GM13976 (cell line): ENCODE results near the gene UTP18.
"Not testable (repeated sequence)": the region's sequence is repeated elsewhere in the genome, so short reads cannot be mapped to it uniquely, and the experiment has no call there.

Source experiments
- DNase-seq: peaks from one replicate; pipeline ENCODE4 v3.0.0; 2012; ENCODE audit warnings: low spot score
- in situ Hi-C: fragments of 300-500 bp; cut with MboI; formaldehyde crosslinking; loops from one replicate; pipeline ENCODE4 v1.12.0; 2022; ENCODE audit warnings: low sequenced_read_pairs, mixed read lengths, inconsistent platforms; ENCODE audit not compliant: unreplicated experiment
- TF ChIP-seq, protein P1 (sequence below): IDR thresholded peaks from 2 replicates; pipeline ENCODE4 v1.5.1; 2012; ENCODE audit warnings: borderline replicate concordance, mild to moderate bottlenecking; ENCODE audit not compliant: insufficient read depth; ENCODE audit errors: extremely low read depth, missing control alignments, control extremely low read depth

UTP18 gene

DNA sequence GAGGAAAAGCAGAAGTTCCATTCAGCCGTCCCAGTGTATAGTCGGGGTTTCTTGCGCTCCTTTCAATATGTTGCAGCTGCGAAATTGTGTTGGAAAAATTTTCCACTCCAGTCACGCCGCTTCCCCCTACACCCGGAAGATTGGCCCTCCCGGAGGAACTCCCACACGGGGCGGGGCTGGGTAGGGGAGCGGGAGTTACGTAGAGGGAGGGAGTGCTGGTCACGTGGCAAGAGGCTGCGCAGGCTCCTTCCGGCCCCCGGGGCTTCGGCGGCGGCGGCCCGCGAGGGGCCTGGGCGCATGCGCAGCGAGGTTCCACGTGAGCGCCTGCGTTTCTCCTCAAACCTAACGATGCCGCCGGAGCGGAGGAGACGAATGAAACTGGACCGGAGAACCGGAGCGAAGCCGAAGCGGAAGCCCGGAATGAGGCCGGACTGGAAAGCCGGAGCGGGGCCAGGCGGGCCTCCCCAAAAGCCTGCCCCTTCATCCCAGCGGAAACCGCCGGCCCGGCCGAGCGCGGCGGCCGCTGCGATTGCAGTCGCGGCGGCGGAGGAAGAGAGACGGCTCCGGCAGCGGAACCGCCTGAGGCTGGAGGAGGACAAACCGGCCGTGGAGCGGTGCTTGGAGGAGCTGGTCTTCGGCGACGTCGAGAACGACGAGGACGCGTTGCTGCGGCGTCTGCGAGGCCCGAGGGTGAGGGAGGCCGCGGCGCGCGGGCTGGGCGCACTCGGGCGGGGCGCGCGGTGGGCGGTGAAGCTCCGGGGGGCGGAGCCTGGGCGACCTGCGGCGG is at the start of gene UTP18:
Gene UTP18 (plus strand): TSS at position 310 of the 787 bp plus-strand sequence. CDS start 39 bp downstream, at position 349.
- in situ Hi-C loops, result no loop called here
- DNase-seq, result peak; percentile 97
- TF ChIP-seq, protein P1, sequence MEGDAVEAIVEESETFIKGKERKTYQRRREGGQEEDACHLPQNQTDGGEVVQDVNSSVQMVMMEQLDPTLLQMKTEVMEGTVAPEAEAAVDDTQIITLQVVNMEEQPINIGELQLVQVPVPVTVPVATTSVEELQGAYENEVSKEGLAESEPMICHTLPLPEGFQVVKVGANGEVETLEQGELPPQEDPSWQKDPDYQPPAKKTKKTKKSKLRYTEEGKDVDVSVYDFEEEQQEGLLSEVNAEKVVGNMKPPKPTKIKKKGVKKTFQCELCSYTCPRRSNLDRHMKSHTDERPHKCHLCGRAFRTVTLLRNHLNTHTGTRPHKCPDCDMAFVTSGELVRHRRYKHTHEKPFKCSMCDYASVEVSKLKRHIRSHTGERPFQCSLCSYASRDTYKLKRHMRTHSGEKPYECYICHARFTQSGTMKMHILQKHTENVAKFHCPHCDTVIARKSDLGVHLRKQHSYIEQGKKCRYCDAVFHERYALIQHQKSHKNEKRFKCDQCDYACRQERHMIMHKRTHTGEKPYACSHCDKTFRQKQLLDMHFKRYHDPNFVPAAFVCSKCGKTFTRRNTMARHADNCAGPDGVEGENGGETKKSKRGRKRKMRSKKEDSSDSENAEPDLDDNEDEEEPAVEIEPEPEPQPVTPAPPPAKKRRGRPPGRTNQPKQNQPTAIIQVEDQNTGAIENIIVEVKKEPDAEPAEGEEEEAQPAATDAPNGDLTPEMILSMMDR, result no peak

DNA sequence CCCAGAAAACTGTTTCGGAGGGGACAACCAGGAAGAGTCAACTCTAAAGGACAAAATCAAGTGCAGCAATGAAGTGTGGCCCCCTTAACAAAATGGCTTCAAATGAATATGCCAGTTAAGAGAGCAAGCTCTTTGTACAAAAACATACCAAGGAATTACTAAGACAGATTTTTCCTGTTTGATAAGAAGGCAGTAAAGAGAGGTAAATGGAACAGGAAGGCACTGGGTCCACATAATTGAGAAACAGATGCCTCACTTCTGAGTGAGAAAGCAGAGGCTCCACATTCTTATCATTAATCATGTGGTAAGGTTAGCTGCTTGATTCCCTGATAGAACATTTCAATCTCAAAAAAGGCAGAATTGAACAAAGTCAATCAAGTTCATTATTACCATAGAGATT is 45.4 kb upstream of the UTP18 start:
- in situ Hi-C loops, result no loop called here
- TF ChIP-seq, protein P1, result no peak
- DNase-seq, result no peak

DNA sequence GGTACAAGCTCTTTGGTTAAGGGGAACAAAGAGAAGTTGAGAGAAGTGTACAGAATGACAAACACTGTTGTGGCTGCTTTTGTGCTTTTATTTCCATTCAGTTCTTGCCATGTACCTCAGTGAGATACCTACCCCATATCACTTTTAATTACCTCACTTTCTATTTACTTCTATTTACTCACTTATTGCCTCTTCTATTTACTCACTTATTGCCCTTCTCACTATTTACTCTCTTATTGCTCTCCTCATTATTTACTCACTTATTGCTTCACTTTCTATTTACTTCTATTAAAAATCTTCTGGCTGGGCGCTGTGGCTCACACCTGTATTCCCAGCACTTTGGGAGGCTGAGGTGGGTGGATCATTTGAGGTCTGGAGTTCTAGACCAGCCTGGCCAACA is 42.4 kb upstream of the UTP18 start:
- in situ Hi-C loops, result no loop called here
- DNase-seq, result no peak
- TF ChIP-seq, protein P1, result no peak

- no peak for DNase-seq
- TF ChIP-seq, protein P1, result no peak
- in situ Hi-C loops, result no loop called here
Observed at GRCh38 chr17:51221322-51221721, 39.0 kb upstream of the UTP18 start.

DNA sequence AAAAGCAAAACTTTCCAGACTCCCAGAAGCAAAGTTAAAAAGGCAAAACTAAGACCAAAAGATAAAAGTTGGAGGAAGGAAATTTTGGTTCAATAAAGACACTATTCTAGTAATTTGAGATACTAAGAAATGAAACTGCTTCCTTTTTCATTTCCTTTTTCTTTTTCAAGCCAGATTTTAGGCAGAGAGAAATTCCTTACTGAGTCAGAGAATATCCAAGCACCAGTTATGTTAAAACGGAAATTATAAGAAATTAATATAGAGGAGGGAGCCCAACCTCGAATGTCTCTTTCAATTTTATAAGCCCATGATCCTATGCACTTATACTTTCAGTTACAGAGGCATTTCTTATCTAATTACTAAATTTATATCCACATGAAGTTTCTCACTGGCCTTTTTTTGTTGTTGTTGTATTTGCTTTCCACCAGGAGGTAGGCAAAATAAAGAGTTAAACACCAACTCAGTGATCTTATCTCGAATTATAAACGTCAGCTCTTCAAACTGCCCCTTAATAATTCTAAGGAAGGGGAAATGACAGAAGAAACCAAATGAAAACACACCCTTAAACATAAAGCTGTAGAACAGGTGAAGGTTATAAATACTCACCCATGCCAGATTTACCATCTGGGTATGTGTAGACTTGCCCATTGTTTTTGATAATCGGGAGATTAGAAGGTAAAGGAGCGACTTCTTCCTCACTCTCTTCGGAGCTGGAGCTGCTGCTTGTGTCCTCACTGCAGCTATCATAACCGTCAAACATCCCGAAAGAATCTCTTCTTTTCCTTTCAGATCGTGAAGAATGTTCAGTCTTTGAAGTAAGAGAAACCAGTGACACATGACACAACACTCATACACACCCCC is 35.7 kb upstream of the UTP18 start:
- TF ChIP-seq, protein P1, result no peak
- in situ Hi-C loops, result no loop called here
- DNase-seq, result no peak

- DNase-seq, in situ Hi-C loops: not testable (repeated sequence)
Observed at GRCh38 chr17:51225523-51225922, 34.8 kb upstream of the UTP18 start.

GRCh38 chr17:51228161-51228560 is 32.2 kb upstream of the UTP18 start:
- TF ChIP-seq, protein P1, result no peak
- no peak for DNase-seq
- in situ Hi-C loops, result no loop called here
